HCT116 (cell line): Measurements from ENCODE around the gene PRKG1. TPM values are rescaled to one million over a fixed set of nuclear protein-coding genes. Genes with fewer than 3 reads are reported as not detected.

ENCODE experiments used
- ATAC-seq: fragments of 200-7000 bp; cut with Tn5 transposase; 2 replicates; pipeline ENCODE4 v1.9.1; 2020; ENCODE audit warnings: mild to moderate bottlenecking, moderate library complexity
- BruUV-seq: library from RNA; stranded (reverse); fragments of 400-500 nt; replicated peaks from 2 replicates; lab custom pipeline; 2021; lab: Mats Ljungman, UMichigan
- CTCF ChIA-PET: fragments of 300-600 bp; sonication (Branson Sonifier 250); formaldehyde crosslinking; loops from one replicate; lab custom pipeline; 2021; ENCODE audit warnings: antibody characterized with exemption; lab: Charles Lee
- POLR2A ChIA-PET: fragments of 300-600, 350-600 bp; sonication (Branson Sonifier 250); formaldehyde crosslinking; loops from one replicate; lab custom pipeline; 2021; ENCODE audit warnings: antibody characterized with exemption; lab: Charles Lee
- RAD21 ChIA-PET, 2 experiments: fragments of 300-600 bp; sonication (Branson Sonifier 250); formaldehyde crosslinking; loops; one replicate each; lab custom pipeline; 2023; ENCODE audit warnings: low total read pairs in 2 of 2; ENCODE audit not compliant: uncharacterized antibody in 2 of 2, unreplicated experiment in 2 of 2, low non-redundant PET in 1 of 2; lab: Charles Lee
- DNase-seq: peaks from one replicate; pipeline ENCODE4 v3.0.0-alpha.2; 2010; ENCODE audit warnings: low read depth, low spot score
- H2AFZ ChIP-seq: fragments of 200-600 bp; shearing (Covaris generic), sonication (generic); 2 replicates; pipeline ENCODE4 v1.6.1; 2017; ENCODE audit warnings: low read depth, mixed run types, mixed read lengths, antibody characterized with exemption, low read length; ENCODE audit not compliant: poor library complexity, severe bottlenecking
- H3K27ac ChIP-seq: 2 replicates; pipeline ENCODE4 v1.5.1; 2012; ENCODE audit warnings: low read depth, low read length
- H3K27me3 ChIP-seq: fragments of 200-600 bp; sonication (generic); 2 replicates; pipeline ENCODE4 v1.6.1; 2016; ENCODE audit warnings: mixed run types, low read length, mixed read lengths; ENCODE audit not compliant: insufficient read depth
- H3K36me3 ChIP-seq, 2 experiments: fragments of 200-500 bp in 1 of 2; fragments of 200-600 bp in 1 of 2; sonication (Bioruptor generic) in 1 of 2; sonication (generic) in 1 of 2; 2 replicates each; pipeline versions ENCODE4 v1.5.1 to v1.6.1; 2014 to 2016; ENCODE audit warnings: low read length in 2 of 2, inconsistent platforms in 1 of 2, mixed read lengths in 1 of 2, mixed run types in 1 of 2; ENCODE audit not compliant: insufficient read depth in 2 of 2, control insufficient read depth in 1 of 2
- H3K4me1 ChIP-seq, 2 experiments: fragments of 200-600 bp in 1 of 2; sonication (generic) in 1 of 2; 2 replicates each; pipeline versions ENCODE4 v1.5.1 to v1.6.1; 2012 to 2017; ENCODE audit warnings: low read length in 2 of 2, inconsistent platforms in 1 of 2, mild to moderate bottlenecking in 1 of 2, mixed read lengths in 1 of 2, mixed run types in 1 of 2, moderate library complexity in 1 of 2; ENCODE audit not compliant: insufficient read depth in 2 of 2, control insufficient read depth in 1 of 2
- H3K4me2 ChIP-seq: fragments of 200-600 bp; sonication (generic); 2 replicates; pipeline ENCODE4 v1.6.1; 2017; ENCODE audit warnings: mixed run types, low read length, mixed read lengths
- H3K4me3 ChIP-seq, 2 experiments: fragments of 200-600 bp in 1 of 2; sonication (generic) in 1 of 2; replicated peaks in 1 of 2; 2 replicates each; pipeline ENCODE4 v1.5.1; 2011 to 2016; ENCODE audit warnings: low read length in 2 of 2, control low read depth in 1 of 2, low read depth in 1 of 2, mild to moderate bottlenecking in 1 of 2, mixed read lengths in 1 of 2, mixed run types in 1 of 2
- H3K79me2 ChIP-seq: fragments of 200-600 bp; sonication (generic); 2 replicates; pipeline ENCODE4 v1.6.1; 2017; ENCODE audit warnings: mild to moderate bottlenecking, mixed run types, low read length, moderate library complexity, mixed read lengths; ENCODE audit not compliant: insufficient read depth
- H3K9ac ChIP-seq: fragments of 200-600 bp; sonication (generic); 2 replicates; pipeline ENCODE4 v1.6.1; 2016; ENCODE audit warnings: low read length, mixed read lengths
- H3K9me2 ChIP-seq: fragments of 200-600 bp; sonication (generic), shearing (Covaris generic); 2 replicates; pipeline ENCODE4 v1.6.1; 2017; ENCODE audit warnings: mixed run types, mild to moderate bottlenecking, moderate library complexity; ENCODE audit not compliant: insufficient read depth
- H3K9me3 ChIP-seq, 2 experiments: fragments of 200-500 bp in 1 of 2; fragments of 200-600 bp in 1 of 2; sonication (Bioruptor generic) in 1 of 2; sonication (generic) in 1 of 2; 2 replicates each; pipeline ENCODE4 v1.6.1; 2014 to 2017; ENCODE audit warnings: low read length in 2 of 2, mixed read lengths in 2 of 2, inconsistent platforms in 1 of 2, low read depth in 1 of 2, mild to moderate bottlenecking in 1 of 2, mixed run types in 1 of 2, moderate library complexity in 1 of 2; ENCODE audit not compliant: control insufficient read depth in 1 of 2, insufficient read depth in 1 of 2
- H4K20me1 ChIP-seq: fragments of 200-600 bp; sonication (generic), shearing (Covaris generic); 2 replicates; pipeline ENCODE4 v1.6.1; 2017; ENCODE audit warnings: mixed run types, mild to moderate bottlenecking, moderate library complexity; ENCODE audit not compliant: insufficient read depth
- ATF3 ChIP-seq: IDR thresholded peaks from 2 replicates; pipeline ENCODE4 v1.6.1; 2012
- CBX3 ChIP-seq: IDR thresholded peaks from 2 replicates; pipeline ENCODE4 v1.6.1; 2012; ENCODE audit warnings: low read depth
- CTCF ChIP-seq, 3 experiments: fragments of 200-600 bp in 1 of 3; sonication (generic) in 1 of 3; IDR thresholded peaks in 2 of 3; conservative IDR thresholded peaks in 1 of 3; 2 replicates each; pipeline ENCODE4 v1.5.1; 2012 to 2017; ENCODE audit warnings: low read depth in 2 of 3, low read length in 2 of 3, antibody characterized with exemption in 1 of 3, borderline replicate concordance in 1 of 3, control low read depth in 1 of 3, mild to moderate bottlenecking in 1 of 3, mixed read lengths in 1 of 3, mixed run types in 1 of 3, moderate library complexity in 1 of 3; ENCODE audit not compliant: insufficient read depth in 1 of 3
- EGR1 ChIP-seq: IDR thresholded peaks from 2 replicates; pipeline ENCODE4 v1.6.1; 2012; ENCODE audit warnings: low read depth
- ELF1 ChIP-seq: IDR thresholded peaks from 2 replicates; pipeline ENCODE4 v1.6.1; 2012; ENCODE audit warnings: low read depth, borderline replicate concordance
- EZH2 ChIP-seq: fragments of 200-600 bp; sonication (generic); IDR thresholded peaks from 2 replicates; pipeline ENCODE4 v1.6.1; 2017; ENCODE audit warnings: antibody characterized with exemption, mixed run types
- EZH2phosphoT487 ChIP-seq: fragments of 200-600 bp; IDR thresholded peaks from 2 replicates; pipeline ENCODE4 v1.6.1; 2018; ENCODE audit warnings: antibody characterized with exemption, borderline replicate concordance
- FOSL1 ChIP-seq: IDR thresholded peaks from 2 replicates; pipeline ENCODE4 v1.6.1; 2012; ENCODE audit warnings: low read depth
- JUND ChIP-seq: IDR thresholded peaks from 2 replicates; pipeline ENCODE4 v1.6.1; 2012
- MAX ChIP-seq: IDR thresholded peaks from 2 replicates; pipeline ENCODE4 v1.6.1; 2012
- POLR2AphosphoS5 ChIP-seq: IDR thresholded peaks from 2 replicates; pipeline ENCODE4 v1.6.1; 2011; ENCODE audit warnings: mild to moderate bottlenecking, low read depth, low read length, moderate library complexity
- RAD21 ChIP-seq: IDR thresholded peaks from 2 replicates; pipeline ENCODE4 v1.6.1; 2012; ENCODE audit warnings: low read depth, mild to moderate bottlenecking
- SIN3A ChIP-seq: IDR thresholded peaks from 2 replicates; pipeline ENCODE4 v1.6.1; 2012; ENCODE audit warnings: low read depth
- SP1 ChIP-seq: IDR thresholded peaks from 2 replicates; pipeline ENCODE4 v1.6.1; 2012; ENCODE audit warnings: low read depth
- SRF ChIP-seq: IDR thresholded peaks from 2 replicates; pipeline ENCODE4 v1.6.1; 2012; ENCODE audit warnings: low read depth
- YY1 ChIP-seq: IDR thresholded peaks from 2 replicates; pipeline ENCODE4 v1.6.1; 2011; ENCODE audit warnings: low read length, low read depth, moderate library complexity, mild to moderate bottlenecking; ENCODE audit not compliant: insufficient replicate concordance; ENCODE audit errors: extremely low read depth
- ZBTB33 ChIP-seq: IDR thresholded peaks from 2 replicates; pipeline ENCODE4 v1.6.1; 2011; ENCODE audit warnings: mild to moderate bottlenecking, low read length, moderate library complexity; ENCODE audit not compliant: insufficient replicate concordance; ENCODE audit errors: extremely low read depth
- ZFX ChIP-seq: fragments of 450-650 bp; IDR thresholded peaks from 2 replicates; pipeline ENCODE4 v1.6.1; 2017
- ZNF274 ChIP-seq: fragments of 200-500 bp; sonication (Bioruptor generic); IDR thresholded peaks from 2 replicates; pipeline ENCODE4 v1.6.1; 2014; ENCODE audit warnings: mild to moderate bottlenecking, low read depth, low read length, inconsistent platforms
- intact Hi-C: fragments of 100-400 bp; cut with micrococcal nuclease; formaldehyde crosslinking; loops from 2 replicates; pipeline ENCODE4 v1.10.0; 2022
- total RNA-seq: library from RNA; stranded (reverse); gene quantifications from one replicate; pipeline ENCODE4 v1.2.1, GENCODE V29; 2021; ENCODE audit not compliant: unreplicated experiment

PRKG1 gene
- total RNA-seq, 1 experiment from 2014 or later: 1.4 TPM

GRCh38 chr10:51188008-51188407 is 113.7 kb downstream of the PRKG1 start:
- ATAC-seq (no peak), DNase-seq (no peak)
- Histone ChIP-seq H3K27me3 (0 out of 2 replicates have a peak, but pooled peaks cover 4% of the 10 kb centered on the region), H3K4me2 (no peak overlapping the region), H3K4me1 (no peaks in the 10 kb centered on the region), H3K79me2 (no peaks in the 10 kb centered on the region), H3K4me3 (no peak overlapping the region), H3K9me3 (no peaks in the 10 kb centered on the region), H3K9me2 (no peaks in the 10 kb centered on the region), H3K36me3 (no peaks in the 10 kb centered on the region)
- RAD21 ChIA-PET: no interaction called here
- intact Hi-C loops: no loop called here
- no peak for TF ChIP-seq EZH2
- no peak for TF ChIP-seq ZNF274
- TF ChIP-seq CTCF (IDR thresholded peaks at IDR 0.05 in 2 of 3, conservative IDR thresholded peaks at IDR 0.05 in 1 of 3; ENCODE audit: borderline replicate concordance in 1 of 3, insufficient read depth in 1 of 3, low read depth in 2 of 3, low read length in 2 of 3): no peak
- TF ChIP-seq POLR2AphosphoS5: no peak
- TF ChIP-seq EZH2phosphoT487: no peak
- TF ChIP-seq FOSL1: no peak
- TF ChIP-seq RAD21: no peak
- TF ChIP-seq, all 23 proteins: peak for 0
- Histone ChIP-seq H3K27ac (no peak overlapping the region), H2AFZ (no peak overlapping the region), H4K20me1 (no peaks in the 10 kb centered on the region), H3K9ac (no peak overlapping the region)
- ChIA-PET CTCF (no interaction called here), POLR2A (no interaction called here)
- BruUV-seq: no TSS peak

- no peaks in the 10 kb centered on the region for H3K36me3 ChIP-seq
- H4K20me1 ChIP-seq: no peaks in the 10 kb centered on the region
- H3K4me3 ChIP-seq: no peak overlapping the region
- no peak overlapping the region for H2AFZ ChIP-seq
- H3K9me2 ChIP-seq: no peaks in the 10 kb centered on the region
- no peak for DNase-seq
- ChIA-PET RAD21 (no interaction called here), CTCF (no interaction called here), POLR2A (no interaction called here)
- no peak overlapping the region for H3K4me2 ChIP-seq
- 0 out of 2 replicates have a peak, but pooled peaks cover 4% of the 10 kb centered on the region for H3K27me3 ChIP-seq
- no peaks in the 10 kb centered on the region for H3K4me1 ChIP-seq
- no peak for ATAC-seq
- no peak overlapping the region for H3K9ac ChIP-seq
- no peak overlapping the region for H3K27ac ChIP-seq
- intact Hi-C loops: no loop called here
- BruUV-seq: no TSS peak
- H3K79me2 ChIP-seq: no peaks in the 10 kb centered on the region
- H3K9me3 ChIP-seq: no peaks in the 10 kb centered on the region
- TF ChIP-seq EZH2 (no peak), CBX3 (no peak), POLR2AphosphoS5 (no peak), ATF3 (no peak), YY1 (no peak), ZBTB33 (no peak), EGR1 (no peak), ZFX (no peak), SP1 (no peak), JUND (no peak), EZH2phosphoT487 (no peak), SRF (no peak), SIN3A (no peak), RAD21 (no peak), MAX (no peak), ELF1 (no peak)
Observed at GRCh38 chr10:51188866-51189265, 114.6 kb downstream of the PRKG1 start.
